GM12891 (cell line): Measurements from ENCODE around the gene DMD.

Source experiments
- POLR2A ChIP-seq: IDR thresholded peaks from 2 replicates; pipeline ENCODE4 v1.6.1; 2011; ENCODE audit warnings: low read depth, low read length, control low read depth
- POLR2AphosphoS5 ChIP-seq: IDR thresholded peaks from 2 replicates; pipeline ENCODE4 v1.6.1; 2011; ENCODE audit warnings: low read depth, low read length, control low read depth
- POU2F2 ChIP-seq: IDR thresholded peaks from 2 replicates; pipeline ENCODE4 v1.6.1; 2011; ENCODE audit warnings: low read depth, mild to moderate bottlenecking, control low read depth, low read length, moderate library complexity
- SPI1 ChIP-seq: IDR thresholded peaks from 2 replicates; pipeline ENCODE4 v1.6.1; 2011; ENCODE audit warnings: low read depth, low read length, control low read depth
- TAF1 ChIP-seq: IDR thresholded peaks from 2 replicates; pipeline ENCODE4 v1.6.1; 2011; ENCODE audit warnings: low read depth, low read length, control low read depth

- no peak for TF ChIP-seq POLR2A
- TF ChIP-seq POLR2AphosphoS5, result no peak
- TF ChIP-seq TAF1, result no peak
- TF ChIP-seq POU2F2, result no peak
- no peak for TF ChIP-seq SPI1
Observed at GRCh38 chrX:31962256-31962655, 1249.1 kb downstream of the DMD start.
